Neural crest cell (in vitro differentiated cells): ENCODE measurements around the gene FRYL. TPM values are rescaled to one million over a fixed set of nuclear protein-coding genes. Genes with fewer than 3 reads are reported as not detected.
A peak's percentile ranks its signal among the peaks of the same experiment; 100 is the strongest.

Source experiments
- DNase-seq: peaks from one replicate; pipeline ENCODE4 v3.0.0; 2021; ENCODE audit warnings: low read depth, mixed read lengths, low spot score
- H3K27ac Mint-ChIP-seq: one replicate; pipeline ENCODE4 v1.8.0; 2021; ENCODE audit warnings: mild to moderate bottlenecking, mixed read lengths; ENCODE audit not compliant: unreplicated experiment
- H3K27me3 Mint-ChIP-seq: 2 replicates; pipeline ENCODE4 v1.8.0; 2021; ENCODE audit warnings: low read depth, mild to moderate bottlenecking, mixed read lengths
- H3K36me3 Mint-ChIP-seq: 2 replicates; pipeline ENCODE4 v1.8.0; 2021; ENCODE audit warnings: low read depth, mild to moderate bottlenecking, mixed read lengths
- H3K4me1 Mint-ChIP-seq: 2 replicates; pipeline ENCODE4 v1.8.0; 2021; ENCODE audit warnings: mixed read lengths
- H3K4me3 Mint-ChIP-seq: one replicate; pipeline ENCODE4 v1.8.0; 2021; ENCODE audit warnings: mild to moderate bottlenecking, mixed read lengths
- H3K9me3 Mint-ChIP-seq: 2 replicates; pipeline ENCODE4 v1.8.0; 2021; ENCODE audit warnings: mixed read lengths
- total RNA-seq: library from RNA; stranded (reverse); gene quantifications from 2 replicates; pipeline ENCODE4 v1.2.1, GENCODE V29; 2021
- TF ChIP-seq, protein P1 (sequence below): fragments of 200-600 bp; sonication (generic); conservative IDR thresholded peaks from 2 replicates; pipeline ENCODE4 v1.5.0; 2021; ENCODE audit warnings: antibody characterized with exemption, mild to moderate bottlenecking

FRYL gene
- total RNA-seq, 1 donor from 2014 or later = 48.7 TPM

DNA sequence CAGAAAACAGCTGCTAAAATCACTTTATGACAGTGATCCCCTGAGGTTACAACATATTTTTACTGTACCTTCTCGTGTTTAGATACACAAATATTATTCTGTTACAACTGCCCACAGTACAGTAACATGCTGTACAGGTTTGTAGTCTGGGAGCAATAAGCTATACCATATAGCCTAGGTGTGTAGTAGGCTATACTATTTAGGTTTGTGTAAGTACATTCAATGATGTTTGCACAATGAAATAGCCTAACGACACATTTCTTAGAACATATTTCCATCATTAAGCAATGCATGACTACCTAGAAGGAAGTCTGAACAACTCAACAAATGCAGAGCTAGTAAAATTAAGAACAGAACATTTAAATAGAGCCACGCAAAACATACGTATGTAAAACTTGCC, 177.3 kb downstream of the FRYL start:
- TF ChIP-seq, protein P1, sequence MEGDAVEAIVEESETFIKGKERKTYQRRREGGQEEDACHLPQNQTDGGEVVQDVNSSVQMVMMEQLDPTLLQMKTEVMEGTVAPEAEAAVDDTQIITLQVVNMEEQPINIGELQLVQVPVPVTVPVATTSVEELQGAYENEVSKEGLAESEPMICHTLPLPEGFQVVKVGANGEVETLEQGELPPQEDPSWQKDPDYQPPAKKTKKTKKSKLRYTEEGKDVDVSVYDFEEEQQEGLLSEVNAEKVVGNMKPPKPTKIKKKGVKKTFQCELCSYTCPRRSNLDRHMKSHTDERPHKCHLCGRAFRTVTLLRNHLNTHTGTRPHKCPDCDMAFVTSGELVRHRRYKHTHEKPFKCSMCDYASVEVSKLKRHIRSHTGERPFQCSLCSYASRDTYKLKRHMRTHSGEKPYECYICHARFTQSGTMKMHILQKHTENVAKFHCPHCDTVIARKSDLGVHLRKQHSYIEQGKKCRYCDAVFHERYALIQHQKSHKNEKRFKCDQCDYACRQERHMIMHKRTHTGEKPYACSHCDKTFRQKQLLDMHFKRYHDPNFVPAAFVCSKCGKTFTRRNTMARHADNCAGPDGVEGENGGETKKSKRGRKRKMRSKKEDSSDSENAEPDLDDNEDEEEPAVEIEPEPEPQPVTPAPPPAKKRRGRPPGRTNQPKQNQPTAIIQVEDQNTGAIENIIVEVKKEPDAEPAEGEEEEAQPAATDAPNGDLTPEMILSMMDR = no peak
- Mint-ChIP-seq H3K4me1 (peaks cover 4% of the 10 kb centered on the region), H3K27ac (no peak overlapping the region), H3K27me3 (no peaks in the 10 kb centered on the region), H3K9me3 (no peaks in the 10 kb centered on the region), H3K36me3 (peaks cover 3% of the 10 kb centered on the region), H3K4me3 (no peak overlapping the region)
- no peak for DNase-seq

DNA sequence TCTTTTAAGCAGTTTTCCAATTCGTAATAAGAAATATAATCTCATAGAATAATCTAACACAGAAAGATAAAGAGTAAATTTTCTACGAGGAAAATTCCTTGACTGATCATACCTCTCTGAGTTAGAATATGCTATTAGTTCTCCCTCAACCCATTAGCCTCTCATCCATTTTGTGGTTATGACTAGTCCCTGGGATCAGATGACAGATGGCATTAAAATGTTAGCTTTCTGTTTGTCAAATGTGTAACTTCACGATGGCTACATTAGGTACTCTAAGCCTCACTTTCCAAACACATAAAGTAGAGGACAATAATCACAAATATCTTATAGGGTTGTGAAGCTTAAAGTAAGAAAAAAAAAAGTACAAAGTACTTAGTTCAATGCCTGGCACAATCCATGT, 177.9 kb downstream of the FRYL start:
- Mint-ChIP-seq H3K27ac (no peak overlapping the region), H3K4me1 (peaks cover 4% of the 10 kb centered on the region), H3K27me3 (no peaks in the 10 kb centered on the region), H3K36me3 (peaks cover 3% of the 10 kb centered on the region), H3K9me3 (no peaks in the 10 kb centered on the region), H3K4me3 (no peak overlapping the region)
- TF ChIP-seq, protein P1 = no peak
- DNase-seq = no peak

DNA sequence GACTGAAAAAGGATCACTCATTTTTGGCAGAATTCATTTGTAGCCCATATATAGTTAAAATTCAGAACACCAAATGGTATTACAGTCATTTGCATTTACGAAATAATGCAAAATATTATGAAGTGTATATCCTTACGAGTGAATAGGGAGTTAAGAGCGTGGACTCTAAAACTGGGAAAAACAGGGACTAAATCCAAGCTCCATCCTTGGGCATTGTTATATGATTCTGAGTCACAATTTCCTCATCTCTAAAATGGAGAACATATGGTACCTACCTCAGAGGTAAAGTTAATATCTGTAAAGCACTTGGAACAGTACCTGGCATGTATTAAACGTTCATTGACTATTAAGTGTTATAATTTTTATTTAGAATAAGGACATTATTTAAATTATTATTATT, 183.7 kb downstream of the FRYL start:
- Mint-ChIP-seq H3K36me3 (peaks cover 4% of the 10 kb centered on the region), H3K4me3 (no peak overlapping the region), H3K4me1 (peaks cover 16% of the 10 kb centered on the region), H3K27ac (no peak overlapping the region), H3K9me3 (no peaks in the 10 kb centered on the region), H3K27me3 (no peaks in the 10 kb centered on the region)
- TF ChIP-seq, protein P1 = no peak
- DNase-seq = no peak

DNA sequence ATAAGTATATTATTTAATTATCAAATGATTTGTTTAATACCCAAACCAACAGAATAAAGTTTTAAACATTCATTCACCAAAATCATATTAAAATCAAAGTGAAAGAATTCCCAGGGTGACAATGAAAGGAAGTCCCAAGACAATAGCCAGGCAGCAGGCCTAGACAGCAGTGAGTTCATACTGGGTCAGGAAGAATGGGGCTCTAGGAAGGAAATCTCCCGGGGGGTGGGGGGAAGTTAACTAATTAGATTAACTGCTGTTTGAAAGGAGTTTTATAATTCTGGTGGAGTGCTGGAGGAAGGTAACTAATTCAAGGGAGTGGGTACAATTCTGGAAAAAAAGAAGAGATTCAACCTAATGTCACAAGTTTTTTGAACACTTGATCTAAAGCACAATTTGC, 185.9 kb downstream of the FRYL start:
- no peak overlapping the region for H3K4me3 Mint-ChIP-seq

DNA sequence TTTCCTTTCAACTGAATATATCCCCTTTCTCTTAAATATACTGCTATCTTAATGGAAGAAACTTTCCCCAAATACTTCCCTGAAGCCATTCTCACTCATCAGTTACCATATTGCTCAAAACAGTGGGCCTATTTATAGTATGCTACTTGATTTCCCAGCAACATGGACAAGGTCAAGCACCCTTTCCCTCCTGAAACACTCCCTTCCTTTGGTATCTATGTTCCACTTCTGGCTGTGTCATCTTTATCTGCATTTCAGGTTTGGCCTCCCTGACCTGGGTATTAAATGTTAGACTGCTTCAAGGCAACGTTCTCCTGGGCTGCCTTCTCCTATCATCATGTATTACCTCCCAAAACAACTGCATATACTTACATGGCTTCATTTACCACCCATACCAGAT, 188.7 kb downstream of the FRYL start:
- no peaks in the 10 kb centered on the region for H3K9me3 Mint-ChIP-seq
- DNase-seq = no peak

More for the DNA sequence above, 185.9 kb downstream of the FRYL start:
- Mint-ChIP-seq H3K4me1 (peaks cover 17% of the 10 kb centered on the region), H3K9me3 (no peaks in the 10 kb centered on the region), H3K27ac (peak overlapping the region; percentile 72), H3K27me3 (no peaks in the 10 kb centered on the region), H3K36me3 (peaks cover 9% of the 10 kb centered on the region)
- no peak for DNase-seq
- TF ChIP-seq, protein P1 = no peak

More for the DNA sequence above, 188.7 kb downstream of the FRYL start:
- Mint-ChIP-seq H3K27me3 (no peaks in the 10 kb centered on the region), H3K27ac (no peak overlapping the region), H3K4me1 (peaks cover 17% of the 10 kb centered on the region), H3K36me3 (peaks cover 14% of the 10 kb centered on the region), H3K4me3 (no peak overlapping the region)
- TF ChIP-seq, protein P1 = no peak
